H1 (cell line): ENCODE data around the gene PLCB4.

ENCODE experiments used
- CTCF ChIP-seq, 3 experiments: IDR thresholded peaks; 1 replicate in 2 of 3; 2 replicates in 1 of 3; pipeline versions ENCODE4 v1.5.1 to v1.6.1; 2011; ENCODE audit warnings: low read length in 3 of 3, mild to moderate bottlenecking in 3 of 3, inconsistent platforms in 2 of 3, low read depth in 1 of 3, moderate library complexity in 1 of 3; ENCODE audit not compliant: insufficient read depth in 1 of 3; ENCODE audit errors: control extremely low read depth in 1 of 3
- MAX ChIP-seq: IDR thresholded peaks from 2 replicates; pipeline ENCODE4 v1.6.1; 2012; ENCODE audit warnings: inconsistent platforms
- SRF ChIP-seq: IDR thresholded peaks from 2 replicates; pipeline ENCODE4 v1.6.1; 2011; ENCODE audit warnings: mild to moderate bottlenecking, low read depth, low read length, moderate library complexity
- USF2 ChIP-seq: IDR thresholded peaks from 2 replicates; pipeline ENCODE4 v1.6.1; 2011; ENCODE audit warnings: low read length, improper control_type of control experiment
- ZNF274 ChIP-seq: IDR thresholded peaks from 2 replicates; pipeline ENCODE4 v1.7.0; 2012; ENCODE audit warnings: low read length, borderline replicate concordance; ENCODE audit errors: extremely low read depth

GRCh38 chr20:9031991-9032390 lies 36.9 kb upstream of the PLCB4 start:
- TF ChIP-seq USF2, result no peak
- TF ChIP-seq CTCF (IDR thresholded peaks at IDR 0.05; ENCODE audit: control extremely low read depth in 1 of 3, insufficient read depth in 1 of 3, low read depth in 1 of 3, low read length in 3 of 3), result no peak
- no peak for TF ChIP-seq MAX
- TF ChIP-seq SRF, result no peak
- no peak for TF ChIP-seq ZNF274
